H1 (cell line): Measurements from ENCODE around the gene GRK5. TPM values are rescaled to one million over a fixed set of nuclear protein-coding genes. Genes with fewer than 3 reads are reported as not detected.
"Not testable (repeated sequence)": the region's sequence is repeated elsewhere in the genome, so short reads cannot be mapped to it uniquely, and the experiment has no call there.

ENCODE experiments used
- CTCF ChIA-PET: fragments of 300-600 bp; sonication (Branson Sonifier 250); formaldehyde crosslinking; loops from one replicate; lab custom pipeline; 2021; ENCODE audit not compliant: partially characterized antibody; lab: Charles Lee
- POLR2A ChIA-PET: fragments of 300-600 bp; sonication (Branson Sonifier 250); formaldehyde crosslinking; loops from one replicate; lab custom pipeline; 2021; ENCODE audit warnings: inconsistent platforms; ENCODE audit not compliant: partially characterized antibody; lab: Charles Lee
- DNase-seq, 2 experiments: peaks; one replicate each; pipeline versions ENCODE4 v3.0.0 to v3.0.0-alpha.2; 2010 to 2022; ENCODE audit warnings: low spot score in 2 of 2, low read depth in 1 of 2, mixed read lengths in 1 of 2
- FAIRE-seq: peaks from 2 replicates; lab custom pipeline; 2011; peaks lifted over from hg19 to GRCh38; lab: Jason Lieb, UNC
- H2AFZ ChIP-seq: 2 replicates; pipeline ENCODE4 v1.8.1; 2012; ENCODE audit warnings: low read length, inconsistent platforms
- H2AK5ac ChIP-seq: 2 replicates; pipeline ENCODE4 v1.6.1; 2013; ENCODE audit warnings: low read depth, low read length
- H2BK120ac ChIP-seq: replicated peaks from 2 replicates; pipeline ENCODE3; 2013; ENCODE audit warnings: low read depth, low read length, inconsistent platforms
- H2BK12ac ChIP-seq: 2 replicates; pipeline ENCODE4 v1.6.1; 2013; ENCODE audit warnings: low read depth, low read length
- H2BK15ac ChIP-seq: 2 replicates; pipeline ENCODE4 v1.6.1; 2013; ENCODE audit warnings: low read length
- H2BK20ac ChIP-seq: 2 replicates; pipeline ENCODE4 v1.6.1; 2013; ENCODE audit warnings: low read length
- H2BK5ac ChIP-seq: 2 replicates; pipeline ENCODE4 v1.6.1; 2013; ENCODE audit warnings: low read depth, low read length
- H3K14ac ChIP-seq: 2 replicates; pipeline ENCODE4 v1.6.1; 2013; ENCODE audit warnings: inconsistent platforms; ENCODE audit not compliant: insufficient read length
- H3K18ac ChIP-seq: 2 replicates; pipeline ENCODE4 v1.6.1; 2013; ENCODE audit warnings: low read length; ENCODE audit errors: extremely low read depth
- H3K23ac ChIP-seq: 2 replicates; pipeline ENCODE4 v1.6.1; 2013; ENCODE audit warnings: inconsistent platforms; ENCODE audit not compliant: insufficient read length
- H3K23me2 ChIP-seq: 2 replicates; pipeline ENCODE4 v1.6.1; 2013; ENCODE audit warnings: low read depth, low read length
- H3K27ac ChIP-seq: 2 replicates; pipeline ENCODE4 v1.6.1; 2011; ENCODE audit warnings: low read depth, low read length, inconsistent platforms
- H3K27me3 ChIP-seq, 4 experiments: replicated peaks in 1 of 4; 1 replicate in 1 of 4; 2 replicates in 3 of 4; pipeline versions ENCODE4 v1.6.1 to v1.8.1; 2011 to 2013; ENCODE audit warnings: low read length in 3 of 4, mild to moderate bottlenecking in 3 of 4, inconsistent platforms in 2 of 4, mixed read lengths in 2 of 4, moderate library complexity in 1 of 4; ENCODE audit not compliant: control insufficient read depth in 3 of 4, insufficient read depth in 3 of 4; ENCODE audit errors: extremely low read depth in 1 of 4
- H3K36me3 ChIP-seq, 4 experiments: 2 replicates each; pipeline versions ENCODE4 v1.6.1 to v1.8.1; 2011 to 2013; ENCODE audit warnings: mild to moderate bottlenecking in 4 of 4, low read length in 3 of 4, moderate library complexity in 2 of 4, control low read depth in 1 of 4, inconsistent platforms in 1 of 4; ENCODE audit not compliant: insufficient read depth in 4 of 4, control insufficient read depth in 2 of 4
- H3K4ac ChIP-seq: replicated peaks from 2 replicates; pipeline ENCODE3; 2013; ENCODE audit warnings: low read length, low read depth, mixed read lengths, inconsistent platforms; ENCODE audit not compliant: insufficient read length
- H3K4me1 ChIP-seq, 4 experiments: replicated peaks in 1 of 4; 1 replicate in 1 of 4; 2 replicates in 3 of 4; pipeline versions ENCODE4 v1.6.1 to v1.8.1; 2011 to 2013; ENCODE audit warnings: low read length in 3 of 4, inconsistent platforms in 2 of 4, mixed read lengths in 1 of 4; ENCODE audit not compliant: insufficient read depth in 4 of 4, control insufficient read depth in 3 of 4
- H3K4me2 ChIP-seq, 2 experiments: 2 replicates each; pipeline versions ENCODE4 v1.6.1 to v1.8.1; 2011 to 2013; ENCODE audit warnings: low read depth in 2 of 2, low read length in 2 of 2, control low read depth in 1 of 2, inconsistent platforms in 1 of 2, mild to moderate bottlenecking in 1 of 2; ENCODE audit not compliant: insufficient read depth in 1 of 2
- H3K4me3 ChIP-seq, 4 experiments: fragments of 200-600, 300-600 bp in 1 of 4; sonication (generic), shearing (Covaris generic), sonication (Bioruptor Twin) in 1 of 4; 2 replicates each; pipeline versions ENCODE4 v1.5.1 to v1.8.1; 2011 to 2016; ENCODE audit warnings: low read length in 4 of 4, low read depth in 3 of 4, control low read depth in 2 of 4, inconsistent platforms in 2 of 4, mild to moderate bottlenecking in 2 of 4, mixed read lengths in 1 of 4, moderate library complexity in 1 of 4; ENCODE audit not compliant: insufficient read depth in 2 of 4; ENCODE audit errors: extremely low read depth in 1 of 4
- H3K56ac ChIP-seq: replicated peaks from 2 replicates; pipeline ENCODE3; 2013; ENCODE audit warnings: low read depth, mild to moderate bottlenecking, mixed read lengths, low read length, inconsistent platforms; ENCODE audit not compliant: insufficient read length
- H3K79me1 ChIP-seq: 2 replicates; pipeline ENCODE4 v1.6.1; 2013; ENCODE audit warnings: low read depth, low read length, control low read depth
- H3K79me2 ChIP-seq, 2 experiments: 2 replicates each; pipeline versions ENCODE4 v1.6.1 to v1.8.1; 2012 to 2013; ENCODE audit warnings: low read length in 2 of 2, mild to moderate bottlenecking in 2 of 2, inconsistent platforms in 1 of 2; ENCODE audit not compliant: insufficient read depth in 2 of 2, control insufficient read depth in 1 of 2
- H3K9ac ChIP-seq, 4 experiments: replicated peaks in 1 of 4; 1 replicate in 1 of 4; 2 replicates in 3 of 4; pipeline versions ENCODE4 v1.6.1 to v1.8.1; 2011 to 2013; ENCODE audit warnings: low read depth in 3 of 4, low read length in 3 of 4, control low read depth in 2 of 4, mild to moderate bottlenecking in 2 of 4, moderate library complexity in 2 of 4, inconsistent platforms in 1 of 4; ENCODE audit errors: extremely low read depth in 1 of 4
- H3K9me3 ChIP-seq, 2 experiments: 2 replicates each; pipeline versions ENCODE4 v1.6.1 to v1.8.1; 2012 to 2013; ENCODE audit warnings: mild to moderate bottlenecking in 2 of 2, moderate library complexity in 2 of 2, control low read depth in 1 of 2, inconsistent platforms in 1 of 2, low read depth in 1 of 2, low read length in 1 of 2, mixed read lengths in 1 of 2; ENCODE audit not compliant: insufficient read depth in 2 of 2
- H4K20me1 ChIP-seq, 2 experiments: replicated peaks in 1 of 2; 2 replicates each; pipeline versions ENCODE3 to v1.8.1; 2011 to 2013; ENCODE audit warnings: inconsistent platforms in 2 of 2, low read length in 2 of 2, mild to moderate bottlenecking in 1 of 2; ENCODE audit not compliant: insufficient read depth in 2 of 2, control insufficient read depth in 1 of 2
- H4K5ac ChIP-seq: 2 replicates; pipeline ENCODE4 v1.6.1; 2013; ENCODE audit warnings: low read length, low read depth, mixed read lengths, inconsistent platforms; ENCODE audit not compliant: insufficient read length
- H4K8ac ChIP-seq: 2 replicates; pipeline ENCODE4 v1.8.0; 2013; ENCODE audit warnings: mild to moderate bottlenecking, moderate library complexity, low read length, inconsistent platforms; ENCODE audit not compliant: insufficient read depth; ENCODE audit errors: extremely low read depth
- H4K91ac ChIP-seq: replicated peaks from 2 replicates; pipeline ENCODE3; 2013; ENCODE audit warnings: low read length, mixed read lengths, inconsistent platforms; ENCODE audit not compliant: insufficient read length
- WGBS, 2 experiments: shearing (Covaris generic) in 1 of 2; methylation state at CpG; one replicate each; pipeline versions ENCODE4 v1.1.6 to v1.1.7; 2013 to 2015; ENCODE audit warnings: low lambda C conversion rate in 2 of 2, mixed read lengths in 2 of 2, inconsistent platforms in 1 of 2, low coverage in 1 of 2, missing lambda C conversion rate in 1 of 2; ENCODE audit not compliant: insufficient replicate concordance in 2 of 2, insufficient coverage in 1 of 2, insufficient read length in 1 of 2; ENCODE audit errors: extremely low coverage in 1 of 2, missing lambda C conversion rate in 1 of 2; 5-methylcytosine and 5-hydroxymethylcytosine counted together
- polyA plus RNA-seq, 7 experiments: library from polyadenylated mRNA; depleted of rRNA in 3 of 7; stranded (reverse) in 5 of 7; unstranded in 2 of 7; fragments of >200 nt in 5 of 7; fragments of 200-250 nt in 2 of 7; gene quantifications; 1 replicate in 5 of 7; 2 replicates in 1 of 7; 4 replicates in 1 of 7; pipeline versions ENCODE4 v1.2.1 to v1.2.3, GENCODE V29; 2011 to 2013; ENCODE audit warnings: missing spikeins in 2 of 7, mixed read lengths in 2 of 7
- total RNA-seq: library from RNA; stranded (reverse); fragmentation: NEBNext Ultra II Directional; extraction: Animal tissue kit (Norgen Biotek cat#: 25700); gene quantifications from 2 replicates; pipeline ENCODE4 v1.2.1, GENCODE V29; 2021

GRK5 gene
- total and polyA plus RNA-seq, 2 of the 8 experiments (the other 6 are each of a cell fraction or from before 2014, with no cell fraction given) = 0.54 to 2.5 TPM

- H2BK120ac ChIP-seq, DNase-seq, H3K27me3 ChIP-seq, H3K23me2 ChIP-seq, H3K18ac ChIP-seq, H4K5ac ChIP-seq, H3K4me3 ChIP-seq, H3K9ac ChIP-seq, H4K91ac ChIP-seq, H3K4me1 ChIP-seq, H3K9me3 ChIP-seq, H3K4ac ChIP-seq, H3K14ac ChIP-seq, H2BK5ac ChIP-seq, H2AFZ ChIP-seq, H4K20me1 ChIP-seq, H3K27ac ChIP-seq, H3K4me2 ChIP-seq, H2BK15ac ChIP-seq, H3K79me1 ChIP-seq, FAIRE-seq, H2AK5ac ChIP-seq, H3K56ac ChIP-seq, H2BK20ac ChIP-seq, H3K79me2 ChIP-seq, H4K8ac ChIP-seq, H2BK12ac ChIP-seq, POLR2A ChIA-PET, H3K36me3 ChIP-seq, H3K23ac ChIP-seq: not testable (repeated sequence)
- CTCF ChIA-PET = interaction anchor here (0.6 to 1.3 kb wide), 2 partner anchors 17 to 93 kb away, joined by 3 to 6 read pairs; no protein-coding TSS in a partner anchor
- 92% methylated on average over 4 of the region's 4 CpGs; no CpG with 5 or more reads in 1 of the 2 experiments for WGBS, 2 experiments
Measured at GRCh38 chr10:119232439-119232838, 25.1 kb downstream of the GRK5 start.
